GM23338 (cell line): ENCODE data around the gene GPC5. TPM values are rescaled to one million over a fixed set of nuclear protein-coding genes. Genes with fewer than 3 reads are reported as not detected.

ENCODE experiments used
- ATAC-seq: fragments of 200-7000 bp; cut with Tn5 transposase; 3 replicates; pipeline ENCODE4 v1.9.1; 2020
- DNase-seq: peaks from one replicate; pipeline ENCODE4 v3.0.0-alpha.2; 2015; ENCODE audit warnings: low spot score
- H2AFZ ChIP-seq: fragments of 200-600 bp; sonication (generic); 2 replicates; pipeline ENCODE4 v1.8.0; 2016; ENCODE audit warnings: antibody characterized with exemption, mild to moderate bottlenecking, moderate library complexity
- H3F3A ChIP-seq: fragments of 200-600 bp; sonication (generic); replicated peaks from 2 replicates; pipeline ENCODE4 v1.8.0; 2017; ENCODE audit warnings: antibody characterized with exemption, mixed run types, low read depth
- H3K27ac ChIP-seq: fragments of 200-600 bp; sonication (generic); 2 replicates; pipeline ENCODE4 v1.6.1; 2016; ENCODE audit warnings: low read depth
- H3K27me3 ChIP-seq: fragments of 200-600 bp; sonication (generic); 2 replicates; pipeline ENCODE4 v1.8.0; 2016; ENCODE audit warnings: mild to moderate bottlenecking, mixed run types, moderate library complexity; ENCODE audit not compliant: insufficient read depth
- H3K36me3 ChIP-seq: fragments of 200-600 bp; sonication (generic); 2 replicates; pipeline ENCODE4 v1.8.0; 2016; ENCODE audit warnings: mild to moderate bottlenecking; ENCODE audit not compliant: insufficient read depth
- H3K4me1 ChIP-seq: fragments of 200-600 bp; sonication (generic); 2 replicates; pipeline ENCODE4 v1.8.0; 2016; ENCODE audit warnings: mild to moderate bottlenecking, moderate library complexity; ENCODE audit not compliant: insufficient read depth
- H3K4me2 ChIP-seq: fragments of 200-600 bp; sonication (generic); 2 replicates; pipeline ENCODE4 v1.7.1; 2017; ENCODE audit warnings: mixed run types
- H3K4me3 ChIP-seq: fragments of 200-600 bp; sonication (generic); 2 replicates; pipeline ENCODE4 v1.6.1; 2016; ENCODE audit warnings: mixed run types
- H3K79me2 ChIP-seq: fragments of 200-600 bp; sonication (generic); replicated peaks from 2 replicates; pipeline ENCODE4 v1.8.0; 2017; ENCODE audit warnings: mild to moderate bottlenecking; ENCODE audit not compliant: insufficient read depth
- H3K9me2 ChIP-seq: fragments of 200-600 bp; sonication (generic); 2 replicates; pipeline ENCODE4 v1.8.0; 2017; ENCODE audit not compliant: insufficient read depth
- H4K20me1 ChIP-seq: fragments of 200-600 bp; sonication (generic); replicated peaks from 2 replicates; pipeline ENCODE4 v1.8.0; 2017; ENCODE audit warnings: mild to moderate bottlenecking; ENCODE audit not compliant: insufficient read depth
- H3K27ac Mint-ChIP-seq: 2 replicates; pipeline ENCODE4 v1.8.0; 2020; ENCODE audit warnings: inconsistent platforms, mild to moderate bottlenecking, moderate library complexity, mixed read lengths
- H3K27me3 Mint-ChIP-seq: 3 replicates; pipeline ENCODE4 v1.8.0; 2022; ENCODE audit warnings: low read depth, mild to moderate bottlenecking, moderate library complexity, mixed read lengths, inconsistent platforms; ENCODE audit not compliant: insufficient read depth, poor library complexity
- H3K36me3 Mint-ChIP-seq: 3 replicates; pipeline ENCODE4 v1.8.0; 2021; ENCODE audit warnings: low read depth, mild to moderate bottlenecking, inconsistent platforms, moderate library complexity, mixed read lengths
- H3K4me1 Mint-ChIP-seq: 3 replicates; pipeline ENCODE4 v1.8.0; 2020; ENCODE audit warnings: mild to moderate bottlenecking, inconsistent platforms, mixed read lengths
- H3K4me3 Mint-ChIP-seq: 3 replicates; pipeline ENCODE4 v1.8.0; 2021; ENCODE audit warnings: moderate library complexity, mild to moderate bottlenecking, inconsistent platforms, mixed read lengths
- H3K9me3 Mint-ChIP-seq: 3 replicates; pipeline ENCODE4 v1.8.0; 2020; ENCODE audit warnings: moderate library complexity, mild to moderate bottlenecking, inconsistent platforms, mixed read lengths
- CTCF ChIP-seq, 2 experiments: fragments of 200-600 bp in 1 of 2; sonication (generic) in 1 of 2; conservative IDR thresholded peaks; 2 replicates each; pipeline versions ENCODE4 v1.5.1 to v1.6.1; 2016 to 2017; ENCODE audit warnings: antibody characterized with exemption in 2 of 2, low read depth in 2 of 2, mild to moderate bottlenecking in 2 of 2, moderate library complexity in 1 of 2
- EZH2 ChIP-seq: fragments of 200-600 bp; sonication (generic); IDR thresholded peaks from one replicate; pipeline ENCODE4 v1.8.0; 2017; ENCODE audit warnings: antibody characterized with exemption, mild to moderate bottlenecking, low read depth; ENCODE audit not compliant: unreplicated experiment
- EZH2phosphoT487 ChIP-seq: fragments of 200-600 bp; sonication (generic); IDR thresholded peaks from one replicate; pipeline ENCODE4 v1.8.1; 2018; ENCODE audit warnings: antibody characterized with exemption; ENCODE audit not compliant: unreplicated experiment
- JUNB ChIP-seq: IDR thresholded peaks from one replicate; pipeline ENCODE4 v1.6.1; 2016; ENCODE audit warnings: antibody characterized with exemption; ENCODE audit not compliant: unreplicated experiment
- POLR2AphosphoS5 ChIP-seq: IDR thresholded peaks from 2 replicates; pipeline ENCODE4 v1.6.1; 2016; ENCODE audit warnings: antibody characterized with exemption, low read depth
- polyA plus RNA-seq: library from polyadenylated mRNA; unstranded; fragments of >200 nt; fragmentation: Nextera tagmentation; extraction: Ambion mirVana; gene quantifications from 2 replicates; pipeline ENCODE4 v1.2.1, GENCODE V29; 2016
- total RNA-seq: library from RNA; depleted of rRNA; stranded (reverse); fragments of >200 nt; shearing (Covaris generic); gene quantifications from 2 replicates; pipeline ENCODE4 v1.2.3, GENCODE V29; 2014
- TF ChIP-seq, protein P1 (sequence below): fragments of 250-450 bp; sonication (Bioruptor Pico); IDR thresholded peaks from 2 replicates; pipeline ENCODE4 v1.5.0; 2020; ENCODE audit warnings: mild to moderate bottlenecking, moderate library complexity
- TF ChIP-seq, protein P2 (sequence below): IDR thresholded peaks from 2 replicates; pipeline ENCODE4 v1.6.1; 2016; ENCODE audit warnings: antibody characterized with exemption

GPC5 gene
- total and polyA plus RNA-seq, 2 experiments from 2014 or later = 0.95 to 1.1 TPM

- H3K27ac Mint-ChIP-seq = no peak overlapping the region; the same call in 1 of the 2 replicates
- Histone ChIP-seq H3K27ac (no peak overlapping the region), H3K79me2 (no peaks in the 10 kb centered on the region), H3K4me2 (no peak overlapping the region), H3K4me3 (no peak overlapping the region), H3K9me2 (no peaks in the 10 kb centered on the region), H3K36me3 (no peaks in the 10 kb centered on the region), H3K27me3 (no peaks in the 10 kb centered on the region), H3K4me1 (no peaks in the 10 kb centered on the region), H2AFZ (no peak overlapping the region), H3F3A (no peaks in the 10 kb centered on the region), H4K20me1 (no peaks in the 10 kb centered on the region)
- ATAC-seq (no peak), DNase-seq (no peak)
- no peak overlapping the region for H3K4me3 Mint-ChIP-seq
- no peak for TF ChIP-seq EZH2
- no peak for TF ChIP-seq JUNB
- TF ChIP-seq, protein P1, sequence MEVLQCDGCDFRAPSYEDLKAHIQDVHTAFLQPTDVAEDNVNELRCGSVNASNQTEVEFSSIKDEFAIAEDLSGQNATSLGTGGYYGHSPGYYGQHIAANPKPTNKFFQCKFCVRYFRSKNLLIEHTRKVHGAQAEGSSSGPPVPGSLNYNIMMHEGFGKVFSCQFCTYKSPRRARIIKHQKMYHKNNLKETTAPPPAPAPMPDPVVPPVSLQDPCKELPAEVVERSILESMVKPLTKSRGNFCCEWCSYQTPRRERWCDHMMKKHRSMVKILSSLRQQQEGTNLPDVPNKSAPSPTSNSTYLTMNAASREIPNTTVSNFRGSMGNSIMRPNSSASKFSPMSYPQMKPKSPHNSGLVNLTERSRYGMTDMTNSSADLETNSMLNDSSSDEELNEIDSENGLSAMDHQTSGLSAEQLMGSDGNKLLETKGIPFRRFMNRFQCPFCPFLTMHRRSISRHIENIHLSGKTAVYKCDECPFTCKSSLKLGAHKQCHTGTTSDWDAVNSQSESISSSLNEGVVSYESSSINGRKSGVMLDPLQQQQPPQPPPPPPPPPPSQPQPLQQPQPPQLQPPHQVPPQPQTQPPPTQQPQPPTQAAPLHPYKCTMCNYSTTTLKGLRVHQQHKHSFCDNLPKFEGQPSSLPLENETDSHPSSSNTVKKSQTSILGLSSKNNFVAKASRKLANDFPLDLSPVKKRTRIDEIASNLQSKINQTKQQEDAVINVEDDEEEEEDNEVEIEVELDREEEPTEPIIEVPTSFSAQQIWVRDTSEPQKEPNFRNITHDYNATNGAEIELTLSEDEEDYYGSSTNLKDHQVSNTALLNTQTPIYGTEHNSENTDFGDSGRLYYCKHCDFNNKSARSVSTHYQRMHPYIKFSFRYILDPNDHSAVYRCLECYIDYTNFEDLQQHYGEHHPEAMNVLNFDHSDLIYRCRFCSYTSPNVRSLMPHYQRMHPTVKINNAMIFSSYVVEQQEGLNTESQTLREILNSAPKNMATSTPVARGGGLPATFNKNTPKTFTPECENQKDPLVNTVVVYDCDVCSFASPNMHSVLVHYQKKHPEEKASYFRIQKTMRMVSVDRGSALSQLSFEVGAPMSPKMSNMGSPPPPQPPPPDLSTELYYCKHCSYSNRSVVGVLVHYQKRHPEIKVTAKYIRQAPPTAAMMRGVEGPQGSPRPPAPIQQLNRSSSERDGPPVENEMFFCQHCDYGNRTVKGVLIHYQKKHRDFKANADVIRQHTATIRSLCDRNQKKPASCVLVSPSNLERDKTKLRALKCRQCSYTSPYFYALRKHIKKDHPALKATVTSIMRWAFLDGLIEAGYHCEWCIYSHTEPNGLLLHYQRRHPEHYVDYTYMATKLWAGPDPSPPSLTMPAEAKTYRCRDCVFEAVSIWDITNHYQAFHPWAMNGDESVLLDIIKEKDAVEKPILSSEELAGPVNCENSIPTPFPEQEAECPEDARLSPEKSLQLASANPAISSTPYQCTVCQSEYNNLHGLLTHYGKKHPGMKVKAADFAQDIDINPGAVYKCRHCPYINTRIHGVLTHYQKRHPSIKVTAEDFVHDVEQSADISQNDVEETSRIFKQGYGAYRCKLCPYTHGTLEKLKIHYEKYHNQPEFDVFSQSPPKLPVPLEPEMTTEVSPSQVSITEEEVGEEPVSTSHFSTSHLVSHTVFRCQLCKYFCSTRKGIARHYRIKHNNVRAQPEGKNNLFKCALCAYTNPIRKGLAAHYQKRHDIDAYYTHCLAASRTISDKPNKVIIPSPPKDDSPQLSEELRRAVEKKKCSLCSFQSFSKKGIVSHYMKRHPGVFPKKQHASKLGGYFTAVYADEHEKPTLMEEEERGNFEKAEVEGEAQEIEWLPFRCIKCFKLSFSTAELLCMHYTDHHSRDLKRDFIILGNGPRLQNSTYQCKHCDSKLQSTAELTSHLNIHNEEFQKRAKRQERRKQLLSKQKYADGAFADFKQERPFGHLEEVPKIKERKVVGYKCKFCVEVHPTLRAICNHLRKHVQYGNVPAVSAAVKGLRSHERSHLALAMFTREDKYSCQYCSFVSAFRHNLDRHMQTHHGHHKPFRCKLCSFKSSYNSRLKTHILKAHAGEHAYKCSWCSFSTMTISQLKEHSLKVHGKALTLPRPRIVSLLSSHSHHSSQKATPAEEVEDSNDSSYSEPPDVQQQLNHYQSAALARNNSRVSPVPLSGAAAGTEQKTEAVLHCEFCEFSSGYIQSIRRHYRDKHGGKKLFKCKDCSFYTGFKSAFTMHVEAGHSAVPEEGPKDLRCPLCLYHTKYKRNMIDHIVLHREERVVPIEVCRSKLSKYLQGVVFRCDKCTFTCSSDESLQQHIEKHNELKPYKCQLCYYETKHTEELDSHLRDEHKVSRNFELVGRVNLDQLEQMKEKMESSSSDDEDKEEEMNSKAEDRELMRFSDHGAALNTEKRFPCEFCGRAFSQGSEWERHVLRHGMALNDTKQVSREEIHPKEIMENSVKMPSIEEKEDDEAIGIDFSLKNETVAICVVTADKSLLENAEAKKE = no peak
- TF ChIP-seq CTCF (conservative IDR thresholded peaks at IDR 0.05; ENCODE audit: low read depth in 2 of 2) = no peak
- no peak for TF ChIP-seq POLR2AphosphoS5
- TF ChIP-seq, protein P2, sequence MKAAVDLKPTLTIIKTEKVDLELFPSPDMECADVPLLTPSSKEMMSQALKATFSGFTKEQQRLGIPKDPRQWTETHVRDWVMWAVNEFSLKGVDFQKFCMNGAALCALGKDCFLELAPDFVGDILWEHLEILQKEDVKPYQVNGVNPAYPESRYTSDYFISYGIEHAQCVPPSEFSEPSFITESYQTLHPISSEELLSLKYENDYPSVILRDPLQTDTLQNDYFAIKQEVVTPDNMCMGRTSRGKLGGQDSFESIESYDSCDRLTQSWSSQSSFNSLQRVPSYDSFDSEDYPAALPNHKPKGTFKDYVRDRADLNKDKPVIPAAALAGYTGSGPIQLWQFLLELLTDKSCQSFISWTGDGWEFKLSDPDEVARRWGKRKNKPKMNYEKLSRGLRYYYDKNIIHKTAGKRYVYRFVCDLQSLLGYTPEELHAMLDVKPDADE = no peak
- no peak for TF ChIP-seq EZH2phosphoT487
- no peaks in the 10 kb centered on the region for H3K36me3 Mint-ChIP-seq
- no peaks in the 10 kb centered on the region for H3K9me3 Mint-ChIP-seq
- H3K4me1 Mint-ChIP-seq = no peaks in the 10 kb centered on the region
- H3K27me3 Mint-ChIP-seq = no peaks in the 10 kb centered on the region
Measured at GRCh38 chr13:92873029-92873428, 1474.6 kb downstream of the GPC5 start.
